HepG2 (cell line): ENCODE measurements around the gene OGFOD3. TPM values are rescaled to one million over a fixed set of nuclear protein-coding genes. Genes with fewer than 3 reads are reported as not detected.
A peak's percentile ranks its signal among the peaks of the same experiment; 100 is the strongest.

Experiments used
- ATF6 ChIP-seq: sonication (generic); formaldehyde crosslinking; conservative IDR thresholded peaks from 2 replicates; pipeline ENCODE4 v1.4.0; 2020; ENCODE audit warnings: missing genetic modification reagents
- HNRNPL ChIP-seq: fragments of 200-400 bp; formaldehyde crosslinking; IDR thresholded peaks from 2 replicates; pipeline ENCODE4 v1.6.1; 2017; ENCODE audit warnings: mild to moderate bottlenecking, low read depth, low read length
- IRF1 ChIP-seq: sonication (generic); formaldehyde crosslinking; IDR thresholded peaks from 2 replicates; pipeline ENCODE4 v1.4.0; 2020; ENCODE audit warnings: low read depth, mild to moderate bottlenecking, missing genetic modification reagents
- KDM5A ChIP-seq: fragments of 200-600 bp; sonication (generic); IDR thresholded peaks from 2 replicates; pipeline ENCODE4 v1.7.0; 2018; ENCODE audit warnings: antibody characterized with exemption, mild to moderate bottlenecking, low read length, borderline replicate concordance
- MAFF ChIP-seq: IDR thresholded peaks from 2 replicates; pipeline ENCODE4 v1.6.1; 2011; ENCODE audit warnings: low read depth, low read length, improper control_type of control experiment
- MYC ChIP-seq: sonication (generic); formaldehyde crosslinking; IDR thresholded peaks from 2 replicates; pipeline ENCODE4 v1.9.0; 2021; ENCODE audit warnings: missing genetic modification reagents, borderline replicate concordance
- NAIF1 ChIP-seq: sonication (generic); formaldehyde crosslinking; IDR thresholded peaks from 2 replicates; pipeline ENCODE4 v1.5.0; 2020; ENCODE audit warnings: mild to moderate bottlenecking, missing genetic modification reagents, borderline replicate concordance
- NFIB ChIP-seq: sonication (generic); formaldehyde crosslinking; IDR thresholded peaks from 2 replicates; pipeline ENCODE4 v1.9.0; 2021; ENCODE audit warnings: missing genetic modification reagents, mild to moderate bottlenecking, borderline replicate concordance
- NFKB2 ChIP-seq: sonication (generic); formaldehyde crosslinking; IDR thresholded peaks from 2 replicates; pipeline ENCODE4 v1.4.0; 2020; ENCODE audit warnings: missing genetic modification reagents, borderline replicate concordance
- REST ChIP-seq, 2 experiments: IDR thresholded peaks; 2 replicates each; pipeline ENCODE4 v1.6.1; 2011 to 2012; ENCODE audit warnings: low read length in 2 of 2, borderline replicate concordance in 1 of 2, low read depth in 1 of 2, mild to moderate bottlenecking in 1 of 2, moderate library complexity in 1 of 2
- SKIL ChIP-seq: sonication (generic); formaldehyde crosslinking; IDR thresholded peaks from 2 replicates; pipeline ENCODE4 v1.8.0; 2022; ENCODE audit warnings: missing genetic modification reagents, mild to moderate bottlenecking, moderate library complexity, borderline replicate concordance
- TCF12 ChIP-seq, 2 experiments: fragments of 450-650 bp in 1 of 2; sonication (generic) in 1 of 2; formaldehyde crosslinking in 1 of 2; IDR thresholded peaks; 2 replicates each; pipeline versions ENCODE4 v1.6.1 to v1.8.0; 2017 to 2022; ENCODE audit warnings: antibody characterized with exemption in 1 of 2, mild to moderate bottlenecking in 1 of 2, missing genetic modification reagents in 1 of 2, moderate library complexity in 1 of 2
- ZBTB1 ChIP-seq: sonication (generic); formaldehyde crosslinking; IDR thresholded peaks from 2 replicates; pipeline ENCODE4 v1.4.0; 2020; ENCODE audit warnings: missing genetic modification reagents, borderline replicate concordance
- ZBTB34 ChIP-seq: sonication (generic); formaldehyde crosslinking; IDR thresholded peaks from 2 replicates; pipeline ENCODE4 v1.8.0; 2022; ENCODE audit warnings: mild to moderate bottlenecking, missing genetic modification reagents
- ZNF563 ChIP-seq: sonication (generic); formaldehyde crosslinking; IDR thresholded peaks from 2 replicates; pipeline ENCODE4 v1.8.0; 2022; ENCODE audit warnings: mild to moderate bottlenecking, moderate library complexity, missing genetic modification reagents
- polyA plus RNA-seq, 8 experiments: library from polyadenylated mRNA; depleted of rRNA in 3 of 8; stranded (reverse) in 7 of 8; unstranded in 1 of 8; fragments of >200 nt; fragmentation: Illumina TruSeq in 4 of 8; extraction: Trizol in 4 of 8; gene quantifications; 2 replicates each; pipeline versions ENCODE4 v1.2.1 to v1.2.3, GENCODE V29; 2011 to 2016; ENCODE audit warnings: low read depth in 4 of 8, missing spikeins in 1 of 8, mixed read lengths in 1 of 8; ENCODE audit not compliant: insufficient read depth in 1 of 8
- total RNA-seq, 5 experiments: library from RNA; depleted of rRNA; stranded (reverse); fragments of >200 nt; fragmentation: Illumina TruSeq; extraction: Trizol; gene quantifications; 2 replicates each; pipeline ENCODE4 v1.2.3, GENCODE V29; 2016; ENCODE audit warnings: low read depth in 1 of 5

Gene OGFOD3
- total and polyA plus RNA-seq, 2 of the 13 experiments (the other 11 are each of a cell fraction or from before 2014, with no cell fraction given) = 40.0 to 42.1 TPM

GRCh38 chr17:82450357-82451106 is 32.1 kb upstream of the OGFOD3 start, which contains the start of gene CYBC1 (continued):
- 0 out of 2 replicates have a peak, but pooled peaks have one; percentile 21 for TF ChIP-seq SKIL
- peak; percentile 95 for TF ChIP-seq ZNF563 (CRISPR knock-in tag)
- TF ChIP-seq IRF1 (CRISPR knock-in tag) = peak; percentile 53; the same call in 1 of the 2 replicates
- peak; percentile 59; the same call in 1 of the 2 replicates for TF ChIP-seq ZBTB34
- TF ChIP-seq KDM5A = peak; percentile 64; the same call in 1 of the 2 replicates
- TF ChIP-seq HNRNPL = no peak
- TF ChIP-seq NAIF1 (CRISPR knock-in tag) = no peak
- TF ChIP-seq REST (IDR thresholded peaks at IDR 0.05; ENCODE audit: borderline replicate concordance in 1 of 2, low read depth in 1 of 2, low read length in 2 of 2) = no peak
- TF ChIP-seq ATF6 = 0 out of 2 replicates have a peak, but pooled peaks have one; percentile 22
- no peak for TF ChIP-seq MAFF
- TF ChIP-seq NFIB (CRISPR knock-in tag) = no peak
- TF ChIP-seq TCF12 (IDR thresholded peaks at IDR 0.05) = no peak
- peak; percentile 73; the same call in 1 of the 2 replicates for TF ChIP-seq TCF12 (CRISPR knock-in tag; IDR thresholded peaks at IDR 0.05)
- TF ChIP-seq NFKB2 (CRISPR knock-in tag) = 0 out of 2 replicates have a peak, but pooled peaks have one; percentile 59
- peak; percentile 73 for TF ChIP-seq MYC (CRISPR knock-in tag)
- TF ChIP-seq ZBTB1 (CRISPR knock-in tag) = no peak
